ENCODE results near the gene HTD2. TPM values are rescaled to one million over a fixed set of nuclear protein-coding genes. Genes with fewer than 3 reads are reported as not detected.
A peak's percentile ranks its signal among the peaks of the same experiment; 100 is the strongest.

HTD2 gene
- total and polyA plus RNA-seq, 2 of the 4 experiments (the other 2 are of a cell fraction), result 6.4 to 13.3 TPM

- Histone ChIP-seq H3K18ac (ENCODE audit: low read depth, low read length) (peak overlapping the region; percentile 91), H3K23ac (ENCODE audit: low read depth, low read length) (peak overlapping the region; percentile 44; the same call in 1 of the 2 replicates), H2AK9ac (replicated peaks; ENCODE audit: low read depth, low read length, poor library complexity) (no peak overlapping the region), H2BK15ac (ENCODE audit: low read depth, low read length) (peak overlapping the region; percentile 3; the same call in 1 of the 3 replicates), H3K4ac (ENCODE audit: low read depth, low read length) (peak overlapping the region; percentile 74), H3K14ac (replicated peaks; ENCODE audit: low read depth, low read length) (peak overlapping the region; percentile 60), H3K56ac (ENCODE audit: extremely low read depth, insufficient read depth, low read length) (no peak overlapping the region), H3K79me1 (ENCODE audit: low read depth in 1 of 2, low read length in 2 of 2) (peaks cover 18 to 53% of the 10 kb centered on the region in 2 experiments), H4K8ac (ENCODE audit: low read depth in 2 of 2, low read length in 2 of 2) (peak overlapping the region in 1 of 2 experiments; percentile 55; a peak in 2 of 4 replicates), H2AFZ (replicated peaks; ENCODE audit: low read length, poor library complexity) (no peak overlapping the region), H3K9me3 (ENCODE audit: control insufficient read depth, insufficient read depth, low read length) (no peaks in the 10 kb centered on the region), H2BK120ac (ENCODE audit: low read depth, low read length) (peak overlapping the region; percentile 58), H4K5ac (ENCODE audit: low read depth, low read length) (peak overlapping the region; percentile 53), H3K9ac (ENCODE audit: low read depth, low read length) (no peak overlapping the region), H3K4me1 (ENCODE audit: control insufficient read depth, insufficient read depth, low read length) (peaks cover 14% of the 10 kb centered on the region), H3K9me1 (ENCODE audit: insufficient read depth, low read length) (peaks cover 14% of the 10 kb centered on the region), H2AK5ac (ENCODE audit: low read depth, low read length) (peak overlapping the region; percentile 93), H3K27me3 (ENCODE audit: control insufficient read depth, insufficient read depth, low read length) (no peaks in the 10 kb centered on the region), H3K4me2 (ENCODE audit: low read depth, low read length) (peak overlapping the region; percentile 4; the same call in 1 of the 2 replicates), H4K91ac (ENCODE audit: insufficient read depth, low read depth, low read length) (peak overlapping the region; percentile 37), H3K4me3 (ENCODE audit: insufficient read depth, low read depth, low read length) (no peak overlapping the region), H3K36me3 (ENCODE audit: control insufficient read depth, insufficient read depth, low read length) (no peaks in the 10 kb centered on the region), H2BK5ac (ENCODE audit: low read depth, low read length, poor library complexity, severe bottlenecking) (peak overlapping the region; percentile 56), H2BK20ac (ENCODE audit: low read depth, low read length) (peak overlapping the region; percentile 72), H3K27ac (ENCODE audit: insufficient read depth, low read length) (peak overlapping the region; percentile 76; the same call in 1 of the 2 replicates), H4K20me1 (ENCODE audit: insufficient read depth, low read length) (peaks cover 14% of the 10 kb centered on the region; the same call in 1 of the 2 replicates)
- POLR2A ChIA-PET (ENCODE audit: unreplicated experiment), result no interaction called here
- DNase-seq (no peak), ATAC-seq (ENCODE audit: low read depth) (no peak)
- CTCF ChIA-PET, result no interaction called here
- TF ChIP-seq MAFK (IDR thresholded peaks at IDR 0.05; ENCODE audit: low read depth, low read length) (no peak), RFX5 (IDR thresholded peaks at IDR 0.05; ENCODE audit: low read depth, low read length) (no peak), RCOR1 (IDR thresholded peaks at IDR 0.05; ENCODE audit: insufficient replicate concordance, low read length) (no peak), CHD1 (IDR thresholded peaks at IDR 0.05; ENCODE audit: low read depth, low read length) (no peak), ELK1 (IDR thresholded peaks at IDR 0.05; ENCODE audit: borderline replicate concordance, low read depth, low read length) (no peak), MXI1 (IDR thresholded peaks at IDR 0.05; ENCODE audit: borderline replicate concordance, low read depth, low read length) (no peak)
- in situ Hi-C loops (cut with MboI; ENCODE audit: low sequenced_read_pairs), result no loop called here
- BruUV-seq (replicated peaks), result no TSS peak
- intact Hi-C loops (cut with micrococcal nuclease), result no loop called here
- no CpG with 5 or more reads among the region's 3 CpGs for WGBS, 2 experiments (ENCODE audit: extremely low coverage in 2 of 2, insufficient read length in 1 of 2)
- dilution Hi-C loops (cut with HindIII; ENCODE audit: low sequenced_read_pairs, unreplicated experiment), result no loop called here
Observed at GRCh38 chr3:58358092-58358491, 51.8 kb downstream of the HTD2 start.

All from IMR-90 (cell line).